Stimulated activated CD4-positive, alpha-beta T cell treated with anti-CD3 and anti-CD28 coated beads, TNF-alpha, amount 100 ng/mL, for 4 hours (primary cell): ENCODE results near the gene EPHB1.

Experiments
- DNase-seq, 3 experiments: peaks; one replicate each; pipeline ENCODE4 v3.0.0-alpha.2; 2020; ENCODE audit warnings: low read depth in 3 of 3

EPHB1 gene

GRCh38 chr3:135161425-135161824, 366.4 kb downstream of the EPHB1 start:
- no peak for DNase-seq

- no peak for DNase-seq
Measured at GRCh38 chr3:135163701-135164100, 368.6 kb downstream of the EPHB1 start.

GRCh38 chr3:135165260-135165659, 370.2 kb downstream of the EPHB1 start:
- no peak for DNase-seq

- DNase-seq, result no peak
Measured at GRCh38 chr3:135166266-135166825, 371.3 kb downstream of the EPHB1 start.

- no peak for DNase-seq
Measured at GRCh38 chr3:135168822-135169221, 373.8 kb downstream of the EPHB1 start.

- DNase-seq, result no peak
Measured at GRCh38 chr3:135169651-135170050, 374.6 kb downstream of the EPHB1 start.

- DNase-seq, result no peak
Measured at GRCh38 chr3:135170732-135171131, 375.7 kb downstream of the EPHB1 start.

GRCh38 chr3:135172191-135172869, 377.3 kb downstream of the EPHB1 start:
- DNase-seq, result no peak

- DNase-seq, result no peak
Measured at GRCh38 chr3:135175728-135176277, 380.7 kb downstream of the EPHB1 start.

- no peak for DNase-seq
Measured at GRCh38 chr3:135176881-135177280, 381.8 kb downstream of the EPHB1 start.

GRCh38 chr3:135178566-135178965, 383.5 kb downstream of the EPHB1 start:
- DNase-seq, result no peak

- DNase-seq, result no peak
Measured at GRCh38 chr3:135181408-135181807, 386.3 kb downstream of the EPHB1 start.

- no peak for DNase-seq
Measured at GRCh38 chr3:135182364-135182998, 387.4 kb downstream of the EPHB1 start.

GRCh38 chr3:135190658-135191057, 395.6 kb downstream of the EPHB1 start:
- no peak for DNase-seq

- DNase-seq, result no peak
Measured at GRCh38 chr3:135191708-135192107, 396.6 kb downstream of the EPHB1 start.

- no peak for DNase-seq
Measured at GRCh38 chr3:135192929-135193328, 397.9 kb downstream of the EPHB1 start.

GRCh38 chr3:135197246-135197645, 402.2 kb downstream of the EPHB1 start:
- no peak for DNase-seq

GRCh38 chr3:135197856-135198255, 402.8 kb downstream of the EPHB1 start:
- no peak for DNase-seq

GRCh38 chr3:135199137-135199536, 404.1 kb downstream of the EPHB1 start:
- no peak for DNase-seq

GRCh38 chr3:135203026-135203425, 408.0 kb downstream of the EPHB1 start:
- DNase-seq, result no peak

GRCh38 chr3:135213213-135213612, 418.2 kb downstream of the EPHB1 start:
- no peak for DNase-seq

GRCh38 chr3:135213822-135214221, 418.8 kb downstream of the EPHB1 start:
- no peak for DNase-seq

GRCh38 chr3:135214400-135214799, 419.3 kb downstream of the EPHB1 start:
- DNase-seq, result no peak
